Duodenal mucosa (tissue), 2 donors: ENCODE data around the gene KMT2C.
"Not testable (repeated sequence)": the region's sequence is repeated elsewhere in the genome, so short reads cannot be mapped to it uniquely, and the experiment has no call there.

Experiments
- H3K27ac ChIP-seq: one replicate; pipeline ENCODE4 v1.7.0; 2013; ENCODE audit warnings: low read depth, low read length
- H3K27me3 ChIP-seq, 2 donors: one replicate each; pipeline ENCODE4 v1.7.0; 2013; ENCODE audit warnings: low read length in 2 of 2, control low read depth in 1 of 2; ENCODE audit not compliant: insufficient read depth in 2 of 2, control insufficient read depth in 1 of 2
- H3K36me3 ChIP-seq, 2 donors: one replicate each; pipeline ENCODE4 v1.7.0; 2013; ENCODE audit warnings: low read length in 2 of 2, control low read depth in 1 of 2; ENCODE audit not compliant: insufficient read depth in 2 of 2, control insufficient read depth in 1 of 2
- H3K4me1 ChIP-seq, 2 donors: one replicate each; pipeline ENCODE4 v1.7.0; 2013; ENCODE audit warnings: low read length in 2 of 2, control low read depth in 1 of 2; ENCODE audit not compliant: insufficient read depth in 2 of 2, control insufficient read depth in 1 of 2
- H3K4me3 ChIP-seq, 2 donors: one replicate each; pipeline ENCODE4 v1.7.0; 2013; ENCODE audit warnings: low read length in 2 of 2, low read depth in 1 of 2
- H3K9ac ChIP-seq, 2 donors: one replicate each; pipeline ENCODE4 v1.7.0; 2013; ENCODE audit warnings: low read length in 2 of 2, low read depth in 1 of 2
- H3K9me3 ChIP-seq, 2 donors: one replicate each; pipeline ENCODE4 v1.7.0; 2013; ENCODE audit warnings: low read length in 2 of 2, control low read depth in 1 of 2; ENCODE audit not compliant: control insufficient read depth in 1 of 2

The KMT2C gene

GRCh38 chr7:152284998-152285397, 150.8 kb downstream of the KMT2C start:
- not testable (repeated sequence) for H3K4me3 ChIP-seq, H3K9ac ChIP-seq, H3K27me3 ChIP-seq, H3K4me1 ChIP-seq, H3K36me3 ChIP-seq, H3K9me3 ChIP-seq, H3K27ac ChIP-seq

- not testable (repeated sequence) for H3K27ac ChIP-seq, H3K9me3 ChIP-seq, H3K9ac ChIP-seq, H3K27me3 ChIP-seq, H3K36me3 ChIP-seq, H3K4me1 ChIP-seq, H3K4me3 ChIP-seq
Observed at GRCh38 chr7:152277687-152278086, 158.1 kb downstream of the KMT2C start.

GRCh38 chr7:152270427-152270826, 165.4 kb downstream of the KMT2C start:
- not testable (repeated sequence) for H3K27ac ChIP-seq, H3K27me3 ChIP-seq, H3K36me3 ChIP-seq, H3K9ac ChIP-seq, H3K4me1 ChIP-seq, H3K4me3 ChIP-seq, H3K9me3 ChIP-seq

GRCh38 chr7:152266859-152267258, 168.9 kb downstream of the KMT2C start:
- H3K27me3 ChIP-seq, H3K9ac ChIP-seq, H3K4me3 ChIP-seq, H3K4me1 ChIP-seq, H3K27ac ChIP-seq, H3K9me3 ChIP-seq: not testable (repeated sequence)
- H3K36me3 ChIP-seq = peaks cover 0 to 11% of the 10 kb centered on the region in 2 donors

GRCh38 chr7:152264915-152265314, 170.9 kb downstream of the KMT2C start:
- not testable (repeated sequence) for H3K27me3 ChIP-seq, H3K9me3 ChIP-seq

GRCh38 chr7:152262146-152262545, 173.7 kb downstream of the KMT2C start:
- H3K4me1 ChIP-seq, H3K4me3 ChIP-seq, H3K9me3 ChIP-seq, H3K27me3 ChIP-seq, H3K27ac ChIP-seq, H3K9ac ChIP-seq: not testable (repeated sequence)
- H3K36me3 ChIP-seq = peaks cover 0 to 21% of the 10 kb centered on the region in 2 donors

More at GRCh38 chr7:152264915-152265314, 170.9 kb downstream of the KMT2C start:
- not testable (repeated sequence) for H3K27ac ChIP-seq, H3K4me1 ChIP-seq, H3K9ac ChIP-seq, H3K4me3 ChIP-seq
- H3K36me3 ChIP-seq = peaks cover 0 to 11% of the 10 kb centered on the region in 2 donors

- H3K9me3 ChIP-seq = not testable (repeated sequence)
Observed at GRCh38 chr7:152259645-152260044, 176.2 kb downstream of the KMT2C start.

GRCh38 chr7:152247851-152248250, 188.0 kb downstream of the KMT2C start:
- not testable (repeated sequence) for H3K9me3 ChIP-seq, H3K9ac ChIP-seq, H3K4me3 ChIP-seq, H3K27ac ChIP-seq, H3K27me3 ChIP-seq, H3K4me1 ChIP-seq
- peaks cover 9 to 20% of the 10 kb centered on the region in 2 donors for H3K36me3 ChIP-seq

More at GRCh38 chr7:152259645-152260044, 176.2 kb downstream of the KMT2C start:
- H3K27ac ChIP-seq, H3K4me1 ChIP-seq, H3K9ac ChIP-seq, H3K27me3 ChIP-seq, H3K4me3 ChIP-seq: not testable (repeated sequence)
- H3K36me3 ChIP-seq = peaks cover 4 to 21% of the 10 kb centered on the region in 2 donors

- H3K27me3 ChIP-seq, H3K4me1 ChIP-seq, H3K4me3 ChIP-seq, H3K27ac ChIP-seq, H3K36me3 ChIP-seq, H3K9ac ChIP-seq, H3K9me3 ChIP-seq: not testable (repeated sequence)
Observed at GRCh38 chr7:152245417-152245816, 190.4 kb downstream of the KMT2C start.

GRCh38 chr7:152243464-152243863, 192.3 kb downstream of the KMT2C start:
- H3K27me3 ChIP-seq = not testable (repeated sequence)

GRCh38 chr7:152241301-152241700, 194.5 kb downstream of the KMT2C start:
- not testable (repeated sequence) for H3K9ac ChIP-seq, H3K4me3 ChIP-seq, H3K36me3 ChIP-seq, H3K27ac ChIP-seq, H3K9me3 ChIP-seq, H3K27me3 ChIP-seq, H3K4me1 ChIP-seq

More at GRCh38 chr7:152243464-152243863, 192.3 kb downstream of the KMT2C start:
- not testable (repeated sequence) for H3K4me1 ChIP-seq, H3K4me3 ChIP-seq, H3K36me3 ChIP-seq, H3K27ac ChIP-seq, H3K9ac ChIP-seq, H3K9me3 ChIP-seq
